Measurements from ENCODE around the gene OGFOD3.
"Not testable (repeated sequence)": the region's sequence is repeated elsewhere in the genome, so short reads cannot be mapped to it uniquely, and the experiment has no call there.

The OGFOD3 gene

DNA sequence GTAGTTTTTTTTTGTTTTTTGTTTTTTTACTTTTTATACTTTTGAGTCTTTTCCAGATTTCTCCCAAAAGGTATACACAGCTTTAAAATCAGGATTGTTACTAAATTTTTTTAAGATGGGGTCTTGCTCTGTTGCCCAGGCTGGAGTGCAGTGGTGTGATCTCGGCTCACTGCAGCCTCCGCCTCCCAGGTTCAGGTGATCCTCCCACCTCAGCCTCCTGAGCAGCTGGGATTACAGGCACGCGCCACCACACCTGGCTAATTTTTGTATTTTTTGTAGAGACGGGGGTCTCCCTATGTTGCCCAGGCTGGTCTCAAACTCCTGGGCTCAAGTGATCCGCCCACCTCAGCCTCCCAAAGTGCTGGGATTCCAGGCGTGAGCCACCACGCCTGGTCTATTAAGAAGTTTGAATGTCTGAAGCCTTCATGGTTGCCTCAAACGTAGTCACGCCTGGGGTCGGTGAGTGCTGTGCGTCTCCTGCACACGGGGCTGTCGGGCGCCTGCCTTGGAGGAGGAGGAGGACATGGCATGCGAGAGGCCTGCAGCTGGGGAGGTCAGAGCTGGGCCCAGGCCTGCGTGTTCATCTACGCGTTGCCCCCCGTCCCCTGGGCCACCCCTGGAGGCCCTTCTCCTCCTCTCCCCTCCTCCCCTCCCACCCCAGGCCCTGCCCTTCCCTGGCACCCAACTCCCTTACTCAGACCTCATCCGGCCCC lies 36.0 kb downstream of the OGFOD3 start:
- DNase-seq, ATAC-seq, H3K4me3 Mint-ChIP-seq, H3K9me3 Mint-ChIP-seq: not testable (repeated sequence)
- Mint-ChIP-seq H3K4me1 (peaks cover 13% of the 10 kb centered on the region), H3K27ac (peak overlapping the region in 1 of 2 donors; percentile 27), H3K27me3 (peaks cover 79% of the 10 kb centered on the region)

DNA sequence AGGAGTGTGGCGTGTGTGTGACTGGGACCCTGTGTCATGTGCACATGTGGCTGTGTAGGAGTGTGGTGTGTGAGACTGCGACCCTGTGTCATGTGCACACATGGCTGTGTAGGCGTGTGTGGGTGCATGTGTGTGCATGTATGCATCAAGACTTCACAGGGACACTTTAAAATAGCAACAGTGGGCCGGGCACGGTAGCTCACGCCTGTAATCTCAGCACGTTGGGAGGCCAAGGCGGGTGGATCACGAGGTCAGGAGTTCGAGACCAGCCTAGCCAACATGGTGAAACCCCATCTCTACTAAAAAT lies 36.7 kb downstream of the OGFOD3 start:
- H3K27ac Mint-ChIP-seq, H3K4me3 Mint-ChIP-seq, ATAC-seq, DNase-seq, H3K9me3 Mint-ChIP-seq: not testable (repeated sequence)
- Mint-ChIP-seq H3K27me3 (peaks cover 78% of the 10 kb centered on the region), H3K4me1 (peaks cover 13% of the 10 kb centered on the region)

DNA sequence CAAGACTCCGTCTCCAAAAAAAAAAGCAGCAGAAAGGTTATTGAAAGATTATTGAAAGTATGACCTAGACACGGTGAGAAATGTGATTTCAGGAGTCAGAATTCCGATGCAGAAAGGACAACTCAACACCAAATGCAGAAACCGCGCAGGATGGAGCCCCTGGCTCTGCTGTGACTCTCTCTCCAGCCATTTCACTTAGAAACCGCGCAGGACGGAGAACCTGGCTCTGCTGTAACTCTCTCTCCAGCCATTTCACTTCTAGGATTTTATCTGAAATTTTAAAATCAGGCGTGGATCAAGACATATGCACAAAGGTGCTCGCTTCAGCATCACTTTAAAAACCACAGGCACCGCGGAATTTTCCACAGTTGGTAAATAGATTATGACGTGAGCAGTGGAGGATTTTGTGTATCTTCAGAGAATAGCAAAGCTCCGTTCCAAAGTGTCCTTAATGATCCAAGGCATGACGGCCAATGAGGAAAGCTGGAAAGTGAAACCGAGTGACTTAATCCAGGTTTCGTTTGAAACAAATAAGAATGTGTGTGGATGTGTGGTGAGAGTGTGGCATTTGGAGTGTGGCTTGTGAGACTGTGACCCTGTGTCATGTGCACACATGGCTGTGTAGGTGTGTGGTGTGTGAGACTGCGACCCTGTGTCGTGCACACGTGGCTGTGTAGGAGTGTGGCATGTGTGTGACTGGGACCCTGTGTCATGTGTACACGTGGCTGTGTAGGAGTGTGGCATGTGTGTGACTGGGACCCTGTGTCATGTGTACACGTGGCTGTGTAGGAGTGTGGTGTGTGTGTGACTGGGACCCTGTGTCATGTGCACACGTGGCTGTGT lies 37.3 kb downstream of the OGFOD3 start:
- no peak for ATAC-seq
- DNase-seq = no peak
- H3K4me1 Mint-ChIP-seq = peaks cover 13% of the 10 kb centered on the region
- no peak overlapping the region for H3K4me3 Mint-ChIP-seq
- H3K27ac Mint-ChIP-seq = no peak overlapping the region
- peaks cover 79% of the 10 kb centered on the region for H3K27me3 Mint-ChIP-seq
- no peaks in the 10 kb centered on the region for H3K9me3 Mint-ChIP-seq

DNA sequence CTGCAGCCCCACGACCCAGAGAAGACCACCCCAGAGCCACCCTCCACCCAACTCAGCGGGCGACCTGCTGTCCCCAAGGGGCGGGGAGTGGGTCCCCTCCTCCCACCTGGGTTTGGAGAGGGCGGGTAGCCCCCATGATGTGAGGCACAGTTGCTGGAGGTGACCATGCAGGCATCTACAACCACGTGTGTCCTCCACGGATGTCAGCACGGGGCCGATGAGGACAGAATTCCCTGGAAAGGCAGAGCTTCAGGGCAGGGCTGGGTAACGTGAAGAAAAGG lies 39.7 kb downstream of the OGFOD3 start:
- no peaks in the 10 kb centered on the region for H3K9me3 Mint-ChIP-seq
- no peak overlapping the region for H3K4me3 Mint-ChIP-seq
- H3K4me1 Mint-ChIP-seq = peaks cover 14% of the 10 kb centered on the region
- DNase-seq = no peak
- no peak for ATAC-seq
- H3K27ac Mint-ChIP-seq = no peak overlapping the region
- H3K27me3 Mint-ChIP-seq = peaks cover 82% of the 10 kb centered on the region

DNA sequence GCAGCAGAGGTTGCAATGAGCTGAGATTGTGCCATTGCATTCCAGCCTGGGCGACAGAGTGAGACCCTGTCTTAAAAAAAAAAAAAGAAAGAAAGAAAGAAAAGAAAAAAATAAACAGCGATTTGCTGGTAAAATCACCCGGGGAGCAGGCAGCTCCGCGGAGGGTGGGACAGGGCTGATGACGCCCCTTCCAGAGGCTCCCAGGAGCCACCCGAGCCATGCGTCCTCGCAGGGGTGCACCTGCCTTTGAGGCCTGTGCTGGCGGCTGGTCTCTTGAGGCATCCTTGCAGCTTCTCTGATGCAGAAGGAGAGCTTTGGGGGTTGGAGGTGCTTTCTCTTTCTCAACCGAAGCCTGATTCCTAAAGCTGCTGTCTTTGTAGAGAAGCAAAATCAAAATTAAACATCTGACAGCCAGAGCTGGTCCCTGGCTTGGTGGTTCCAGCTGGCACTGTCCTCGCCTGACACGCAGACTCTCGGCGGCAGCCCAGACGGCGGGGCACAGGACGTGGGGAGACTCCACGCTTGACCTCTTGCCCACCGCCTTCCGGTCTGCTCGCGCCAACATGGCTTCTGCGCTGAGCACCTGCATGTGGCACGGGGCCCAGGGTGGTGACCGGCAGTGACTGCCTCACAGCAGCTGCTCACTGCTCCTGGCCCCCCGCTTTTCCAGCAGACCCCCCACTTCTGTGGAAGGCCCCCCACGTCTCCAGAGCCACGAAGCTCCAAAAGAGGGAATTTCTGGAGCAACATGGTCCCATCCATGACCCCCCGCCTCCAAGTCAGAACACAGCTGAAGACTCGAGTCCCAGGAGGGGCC lies 40.3 kb downstream of the OGFOD3 start:
- H3K27ac Mint-ChIP-seq = no peak overlapping the region
- no peak for DNase-seq
- ATAC-seq = no peak
- no peak overlapping the region for H3K4me3 Mint-ChIP-seq
- no peaks in the 10 kb centered on the region for H3K9me3 Mint-ChIP-seq
- H3K27me3 Mint-ChIP-seq = peaks cover 87% of the 10 kb centered on the region
- H3K4me1 Mint-ChIP-seq = peaks cover 19% of the 10 kb centered on the region

DNA sequence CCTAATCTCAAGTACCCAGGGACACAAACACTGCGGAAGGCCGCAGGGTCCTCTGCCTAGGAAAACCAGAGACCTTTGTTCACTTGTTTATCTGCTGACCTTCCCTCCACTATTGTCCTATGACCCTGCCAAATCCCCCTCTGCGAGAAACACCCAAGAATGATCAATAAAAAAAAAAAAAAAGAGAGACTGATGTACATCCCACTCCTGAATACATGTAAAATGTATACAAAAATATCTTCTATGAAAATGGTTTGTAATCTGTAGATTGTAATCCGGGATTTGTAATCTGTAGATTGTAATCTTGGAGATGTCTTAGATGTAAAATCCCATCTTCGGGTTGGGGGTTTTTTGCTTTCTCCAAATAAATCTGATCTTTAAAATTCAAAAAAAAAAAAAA lies 41.1 kb downstream of the OGFOD3 start:
- Mint-ChIP-seq H3K27me3 (peaks cover 87% of the 10 kb centered on the region), H3K4me1 (peaks cover 27% of the 10 kb centered on the region)
- ATAC-seq, DNase-seq, H3K9me3 Mint-ChIP-seq, H3K4me3 Mint-ChIP-seq, H3K27ac Mint-ChIP-seq: not testable (repeated sequence)

DNA sequence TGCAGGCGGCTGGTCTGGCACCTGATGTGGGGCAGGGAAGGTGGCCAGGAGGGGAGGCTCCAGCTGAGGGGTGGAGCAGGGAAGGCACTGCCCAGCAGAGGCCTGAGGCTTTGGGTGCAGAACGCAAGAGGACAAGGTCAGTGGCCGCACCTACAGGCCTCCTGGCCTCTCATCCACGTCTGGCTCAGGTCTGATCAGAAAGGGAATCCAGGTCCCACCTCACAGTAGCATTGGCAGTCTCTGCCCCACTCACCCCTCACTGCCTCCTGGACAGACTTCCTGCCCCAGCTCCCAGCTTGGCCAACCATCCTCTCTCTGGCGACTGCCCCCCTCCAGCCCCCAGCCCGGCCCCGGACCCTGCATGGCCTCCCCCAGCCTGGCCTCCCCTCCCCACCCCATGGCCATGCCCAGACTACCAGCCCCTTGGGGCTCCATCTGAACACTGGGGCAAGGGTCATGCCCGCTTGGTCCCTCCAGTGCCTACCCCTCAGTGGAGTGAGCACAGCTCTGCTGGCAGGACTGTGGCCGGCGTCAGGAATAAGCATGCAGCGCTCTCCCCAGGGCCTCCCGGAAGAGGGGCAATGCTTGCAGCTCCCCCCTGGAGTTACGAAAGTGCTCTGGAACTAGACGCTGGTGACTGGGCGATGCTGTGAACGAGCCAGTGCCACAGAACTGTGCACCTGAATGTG lies 42.2 kb downstream of the OGFOD3 start:
- peaks cover 84% of the 10 kb centered on the region for H3K27me3 Mint-ChIP-seq
- H3K9me3 Mint-ChIP-seq = no peaks in the 10 kb centered on the region
- peak overlapping the region in 1 of 2 donors; percentile 63 for H3K27ac Mint-ChIP-seq
- ATAC-seq (peak; percentile 33), DNase-seq (no peak)
- peaks cover 26% of the 10 kb centered on the region for H3K4me1 Mint-ChIP-seq
- H3K4me3 Mint-ChIP-seq = no peak overlapping the region

DNA sequence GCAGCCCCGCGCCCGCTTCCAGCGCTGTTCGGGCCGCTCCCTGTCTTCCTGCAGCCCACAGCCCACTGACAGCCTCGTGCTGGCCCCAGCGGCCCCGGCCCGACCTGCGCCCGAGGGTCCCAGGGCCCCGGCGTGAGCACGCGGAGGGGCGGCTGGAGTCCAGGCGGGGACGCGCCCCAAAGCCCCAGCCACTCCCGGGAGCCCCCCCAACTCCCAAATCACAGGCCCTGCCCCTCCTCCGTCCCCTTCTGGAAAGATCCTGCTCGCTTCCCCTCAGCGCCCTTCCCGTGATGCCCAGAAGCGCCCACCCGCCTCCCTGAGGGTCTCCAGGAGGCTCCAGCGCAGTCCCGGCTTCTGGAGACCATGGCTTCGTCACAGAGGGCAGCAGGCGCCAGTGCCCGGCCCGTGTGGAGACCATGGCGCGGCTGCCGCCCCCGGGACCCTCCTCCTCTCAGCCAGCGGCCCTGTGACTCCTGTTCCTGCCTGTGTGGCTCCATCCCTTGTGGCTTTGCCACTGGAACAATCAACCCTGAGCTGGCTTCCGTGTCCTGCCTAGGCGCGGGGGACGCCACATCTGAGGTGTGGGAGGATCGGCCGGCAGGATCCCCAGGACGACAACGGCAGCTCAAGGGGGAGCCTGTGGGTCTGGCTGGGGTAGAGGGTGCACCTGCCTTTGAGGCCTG lies 42.9 kb downstream of the OGFOD3 start:
- DNase-seq = no peak
- Mint-ChIP-seq H3K4me3 (no peak overlapping the region), H3K27me3 (peaks cover 84% of the 10 kb centered on the region), H3K4me1 (peaks cover 30% of the 10 kb centered on the region), H3K27ac (peak overlapping the region in 1 of 2 donors; percentile 63), H3K9me3 (no peaks in the 10 kb centered on the region)
- ATAC-seq = no peak

DNA sequence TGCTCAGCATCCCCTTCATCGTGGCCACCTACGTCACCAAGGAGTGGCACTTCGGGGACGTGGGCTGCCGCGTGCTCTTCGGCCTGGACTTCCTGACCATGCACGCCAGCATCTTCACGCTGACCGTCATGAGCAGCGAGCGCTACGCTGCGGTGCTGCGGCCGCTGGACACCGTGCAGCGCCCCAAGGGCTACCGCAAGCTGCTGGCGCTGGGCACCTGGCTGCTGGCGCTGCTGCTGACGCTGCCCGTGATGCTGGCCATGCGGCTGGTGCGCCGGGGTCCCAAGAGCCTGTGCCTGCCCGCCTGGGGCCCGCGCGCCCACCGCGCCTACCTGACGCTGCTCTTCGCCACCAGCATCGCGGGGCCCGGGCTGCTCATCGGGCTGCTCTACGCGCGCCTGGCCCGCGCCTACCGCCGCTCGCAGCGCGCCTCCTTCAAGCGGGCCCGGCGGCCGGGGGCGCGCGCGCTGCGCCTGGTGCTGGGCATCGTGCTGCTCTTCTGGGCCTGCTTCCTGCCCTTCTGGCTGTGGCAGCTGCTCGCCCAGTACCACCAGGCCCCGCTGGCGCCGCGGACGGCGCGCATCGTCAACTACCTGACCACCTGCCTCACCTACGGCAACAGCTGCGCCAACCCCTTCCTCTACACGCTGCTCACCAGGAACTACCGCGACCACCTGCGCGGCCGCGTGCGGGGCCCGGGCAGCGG lies 43.6 kb downstream of the OGFOD3 start:
- peaks cover 83% of the 10 kb centered on the region for H3K27me3 Mint-ChIP-seq
- H3K27ac Mint-ChIP-seq = no peak overlapping the region
- H3K9me3 Mint-ChIP-seq = no peaks in the 10 kb centered on the region
- H3K4me1 Mint-ChIP-seq = peaks cover 28% of the 10 kb centered on the region
- no peak overlapping the region for H3K4me3 Mint-ChIP-seq
- ATAC-seq (no peak), DNase-seq (no peak)

DNA sequence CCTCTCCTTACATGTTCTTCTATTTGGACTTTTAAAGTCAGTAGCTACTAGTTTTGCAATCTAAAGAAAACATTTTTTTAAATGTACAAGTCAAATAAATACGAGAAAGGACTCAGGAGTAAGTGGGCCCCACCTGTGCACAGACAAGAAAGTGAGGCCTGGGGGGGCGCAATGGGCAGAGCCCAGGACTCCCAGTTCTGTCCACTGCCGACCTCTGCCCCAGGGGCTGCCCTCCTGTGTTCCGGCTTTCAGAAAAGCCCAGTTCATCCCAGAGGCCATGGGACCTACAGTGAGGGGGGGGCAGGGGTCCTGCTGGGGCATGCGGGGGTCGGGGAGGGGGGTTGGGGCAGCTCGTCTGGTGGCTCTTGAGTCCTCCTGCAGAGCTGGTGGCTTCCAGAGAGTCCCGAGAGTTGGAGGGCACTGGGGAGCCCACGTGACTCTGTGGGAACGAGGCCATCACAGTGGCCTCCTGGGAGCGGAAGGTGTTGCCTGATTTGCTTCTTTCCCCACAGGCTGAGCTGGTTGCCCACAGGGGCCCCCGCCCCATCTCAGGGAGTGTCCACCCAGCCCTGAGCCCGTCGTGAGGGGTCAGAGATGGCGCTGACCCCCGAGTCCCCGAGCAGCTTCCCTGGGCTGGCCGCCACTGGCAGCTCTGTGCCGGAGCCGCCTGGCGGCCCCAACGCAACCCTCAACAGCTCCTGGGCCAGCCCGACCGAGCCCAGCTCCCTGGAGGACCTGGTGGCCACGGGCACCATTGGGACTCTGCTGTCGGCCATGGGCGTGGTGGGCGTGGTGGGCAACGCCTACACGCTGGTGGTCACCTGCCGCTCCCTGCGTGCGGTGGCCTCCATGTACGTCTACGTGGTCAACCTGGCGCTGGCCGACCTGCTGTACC lies 44.4 kb downstream of the OGFOD3 start:
- Mint-ChIP-seq H3K9me3 (no peaks in the 10 kb centered on the region), H3K4me1 (peaks cover 26% of the 10 kb centered on the region), H3K27ac (no peak overlapping the region), H3K4me3 (no peak overlapping the region), H3K27me3 (peaks cover 78% of the 10 kb centered on the region)
- ATAC-seq = no peak
- no peak for DNase-seq

DNA sequence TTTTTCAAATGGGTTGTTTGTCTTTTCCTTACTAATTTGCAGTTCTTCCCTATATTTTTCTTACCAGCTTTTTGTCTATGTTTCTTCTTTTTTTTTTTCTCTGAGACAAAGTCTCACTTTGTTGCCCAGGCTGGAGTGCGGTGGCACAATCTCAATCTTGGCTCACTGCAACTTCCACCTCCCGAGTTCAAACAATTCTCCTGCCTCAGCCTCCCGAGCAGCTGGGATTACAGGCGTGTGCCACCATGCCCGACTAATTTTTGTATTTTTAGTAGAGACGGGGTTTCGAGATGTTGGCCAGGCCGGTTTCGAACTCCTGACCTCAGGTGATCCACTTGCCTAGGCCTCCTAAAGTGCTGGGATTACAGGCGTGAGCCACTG lies 45.3 kb downstream of the OGFOD3 start:
- DNase-seq, H3K9me3 Mint-ChIP-seq, ATAC-seq, H3K27ac Mint-ChIP-seq: not testable (repeated sequence)
- H3K4me3 Mint-ChIP-seq = peak overlapping the region; percentile 18 to 51
- H3K4me1 Mint-ChIP-seq = peaks cover 26% of the 10 kb centered on the region
- H3K27me3 Mint-ChIP-seq = peaks cover 74% of the 10 kb centered on the region

DNA sequence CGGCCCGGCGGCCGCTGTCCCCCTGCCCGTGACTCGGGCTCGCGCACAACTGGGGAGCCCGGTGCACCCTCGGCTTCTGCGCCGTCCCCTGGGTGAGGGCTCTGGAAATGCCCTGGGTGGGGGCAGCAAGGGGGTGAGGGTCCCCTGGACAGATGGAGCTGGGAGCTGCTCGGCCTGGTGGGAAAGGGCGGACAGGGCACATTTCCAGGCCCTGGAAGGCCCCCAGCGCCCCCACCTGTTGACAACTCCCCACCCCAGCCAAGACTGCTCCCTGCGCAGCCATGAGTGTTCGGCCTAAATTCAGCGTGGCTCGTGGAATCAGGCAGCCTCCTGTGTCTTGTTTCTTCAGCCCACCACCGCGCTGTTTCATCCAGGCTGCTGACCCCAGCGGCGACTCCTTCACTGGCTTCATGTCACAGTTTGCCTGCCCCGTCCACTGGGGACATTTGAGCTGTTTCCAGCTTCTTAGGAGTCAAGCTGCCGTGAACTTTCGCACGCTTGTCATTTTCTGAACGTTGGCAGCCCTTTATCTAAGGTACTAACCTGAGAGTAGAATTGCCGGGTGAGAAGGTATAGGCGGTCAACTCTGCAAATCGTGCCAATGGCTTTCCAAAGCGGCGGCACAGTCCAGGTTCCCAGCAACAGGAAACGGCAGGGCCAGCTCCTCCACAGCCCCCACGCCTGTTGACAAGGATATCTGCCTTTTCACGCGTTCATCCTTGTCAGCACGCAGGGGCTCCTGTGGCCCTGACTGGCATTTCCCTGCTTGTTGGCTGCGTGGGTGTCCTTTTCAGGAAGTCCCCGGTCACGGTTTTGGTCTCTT lies 45.9 kb downstream of the OGFOD3 start:
- peaks cover 26% of the 10 kb centered on the region for H3K4me1 Mint-ChIP-seq
- peaks cover 74% of the 10 kb centered on the region for H3K27me3 Mint-ChIP-seq
- DNase-seq (no peak), ATAC-seq (peak; percentile 17)
- no peak overlapping the region for H3K27ac Mint-ChIP-seq
- peak overlapping the region; percentile 32 to 51 for H3K4me3 Mint-ChIP-seq
- H3K9me3 Mint-ChIP-seq = no peaks in the 10 kb centered on the region

Measured in stimulated activated naive CD8-positive, alpha-beta T cell treated with anti-CD3 and anti-CD28 coated beads, Interleukin-15, amount 100 ng/mL, for 72 hours (primary cell).